CD4-positive, alpha-beta T cell (primary cell): ENCODE results near the gene ZNF69. TPM values are rescaled to one million over a fixed set of nuclear protein-coding genes. Genes with fewer than 3 reads are reported as not detected.
"Not testable (repeated sequence)": the region's sequence is repeated elsewhere in the genome, so short reads cannot be mapped to it uniquely, and the experiment has no call there.

ENCODE experiments used
- ATAC-seq: fragments of 200-7000 bp; cut with Tn5 transposase; one replicate; pipeline ENCODE4 v1.10.0; 2022; ENCODE audit warnings: mild to moderate bottlenecking; ENCODE audit not compliant: poor library complexity
- CTCF ChIA-PET: fragments of 350-600 bp; sonication (Branson Sonifier 250); formaldehyde crosslinking; loops from one replicate; lab custom pipeline; 2021; ENCODE audit warnings: antibody characterized with exemption, inconsistent platforms; lab: Charles Lee
- POLR2A ChIA-PET: fragments of 350-600 bp; sonication (Branson Sonifier 250); formaldehyde crosslinking; loops from one replicate; lab custom pipeline; 2021; ENCODE audit warnings: antibody characterized with exemption, inconsistent platforms; lab: Charles Lee
- DNase-seq, 14 experiments: peaks; one replicate each; pipeline ENCODE4 v3.0.0-alpha.2; 2013 to 2020; ENCODE audit warnings: mixed read lengths in 2 of 14
- H3K27ac ChIP-seq, 2 donors: one replicate each; pipeline versions ENCODE4 v1.5.1 to v1.7.0; 2013; ENCODE audit warnings: low read length in 2 of 2, low read depth in 1 of 2, mild to moderate bottlenecking in 1 of 2
- H3K27me3 ChIP-seq, 2 experiments: 1 replicate in 1 of 2; 2 replicates in 1 of 2; pipeline versions ENCODE4 v1.6.1 to v1.7.0; 2013; ENCODE audit warnings: low read length in 2 of 2, control low read depth in 1 of 2, mild to moderate bottlenecking in 1 of 2, moderate library complexity in 1 of 2; ENCODE audit not compliant: insufficient read depth in 2 of 2, control insufficient read depth in 1 of 2
- H3K36me3 ChIP-seq: one replicate; pipeline ENCODE4 v1.6.1; 2013; ENCODE audit warnings: low read length, control low read depth; ENCODE audit not compliant: insufficient read depth
- H3K4me1 ChIP-seq: one replicate; pipeline ENCODE4 v1.6.1; 2013; ENCODE audit warnings: low read length, control low read depth; ENCODE audit not compliant: insufficient read depth
- H3K4me3 ChIP-seq: one replicate; pipeline ENCODE4 v1.5.1; 2013; ENCODE audit warnings: mild to moderate bottlenecking, low read length, moderate library complexity
- H3K9me3 ChIP-seq, 2 experiments: 1 replicate in 1 of 2; 2 replicates in 1 of 2; pipeline versions ENCODE4 v1.6.1 to v1.7.0; 2013; ENCODE audit warnings: low read length in 2 of 2, mild to moderate bottlenecking in 2 of 2, control low read depth in 1 of 2, moderate library complexity in 1 of 2; ENCODE audit not compliant: control insufficient read depth in 1 of 2, insufficient read depth in 1 of 2
- H3K27ac Mint-ChIP-seq: one replicate; pipeline ENCODE4 v1.8.0; 2020; ENCODE audit warnings: mixed read lengths
- H3K27me3 Mint-ChIP-seq: one replicate; pipeline ENCODE4 v1.8.0; 2021; ENCODE audit warnings: mixed read lengths
- H3K36me3 Mint-ChIP-seq: one replicate; pipeline ENCODE4 v1.8.0; 2021; ENCODE audit warnings: low read depth, mixed read lengths
- H3K4me1 Mint-ChIP-seq: one replicate; pipeline ENCODE4 v1.8.0; 2021; ENCODE audit warnings: low read depth, mixed read lengths
- H3K4me3 Mint-ChIP-seq: one replicate; pipeline ENCODE4 v1.8.0; 2020; ENCODE audit warnings: mild to moderate bottlenecking, mixed read lengths
- H3K9me3 Mint-ChIP-seq: one replicate; pipeline ENCODE4 v1.8.0; 2020; ENCODE audit warnings: mixed read lengths
- CTCF ChIP-seq: fragments of 200-600 bp; IDR thresholded peaks from one replicate; pipeline ENCODE4 v1.8.0; 2022; ENCODE audit warnings: antibody characterized with exemption, mild to moderate bottlenecking
- intact Hi-C, 2 experiments: fragments of 100-400 bp; cut with DNase I in 1 of 2; cut with micrococcal nuclease in 1 of 2; formaldehyde crosslinking; loops; one replicate each; pipeline versions ENCODE4 v1.15.1 to v1.9.0; 2023 to 2025; cut with DNase I, micrococcal nuclease
- total RNA-seq, 174 experiments: library from RNA in 2 of 174; stranded (reverse) in 2 of 174; gene quantifications; one replicate each; pipeline ENCODE4 v1.2.3 and lab custom pipeline; 2021 to 2026

Gene ZNF69
- total RNA-seq, 2 experiments from 2014 or later = 2.4 to 3.5 TPM

GRCh38 chr19:11931051-11931450, 43.5 kb downstream of the ZNF69 start:
- Histone ChIP-seq H3K27me3 (no peaks in the 10 kb centered on the region), H3K27ac (no peak overlapping the region), H3K9me3 (peaks cover 4 to 28% of the 10 kb centered on the region in 2 experiments), H3K4me3 (no peak overlapping the region), H3K36me3 (peaks cover 3% of the 10 kb centered on the region), H3K4me1 (peaks cover 19% of the 10 kb centered on the region)
- ATAC-seq (no peak), DNase-seq (no peak)
- intact Hi-C loops = no loop called here
- H3K27ac Mint-ChIP-seq = no peak overlapping the region
- peak overlapping the region; percentile 25 for H3K4me3 Mint-ChIP-seq
- ChIA-PET CTCF (no interaction called here), POLR2A (no interaction called here)
- H3K27me3 Mint-ChIP-seq = no peaks in the 10 kb centered on the region
- peaks cover 58% of the 10 kb centered on the region for H3K36me3 Mint-ChIP-seq
- peaks cover 39% of the 10 kb centered on the region for H3K4me1 Mint-ChIP-seq
- TF ChIP-seq CTCF = no peak
- H3K9me3 Mint-ChIP-seq = no peaks in the 10 kb centered on the region

GRCh38 chr19:11931513-11931912, 43.9 kb downstream of the ZNF69 start:
- Histone ChIP-seq H3K4me3 (no peak overlapping the region), H3K36me3 (peaks cover 3% of the 10 kb centered on the region), H3K4me1 (peaks cover 15% of the 10 kb centered on the region), H3K27ac (no peak overlapping the region), H3K9me3 (peaks cover 4 to 28% of the 10 kb centered on the region in 2 experiments), H3K27me3 (no peaks in the 10 kb centered on the region)
- POLR2A ChIA-PET = no interaction called here
- TF ChIP-seq CTCF = no peak
- H3K4me3 Mint-ChIP-seq = no peak overlapping the region
- DNase-seq (no peak), ATAC-seq (no peak)
- intact Hi-C loops = no loop called here
- peaks cover 34% of the 10 kb centered on the region for H3K4me1 Mint-ChIP-seq
- H3K9me3 Mint-ChIP-seq = peaks cover 2% of the 10 kb centered on the region
- CTCF ChIA-PET = no interaction called here
- no peaks in the 10 kb centered on the region for H3K27me3 Mint-ChIP-seq
- no peak overlapping the region for H3K27ac Mint-ChIP-seq
- peaks cover 59% of the 10 kb centered on the region for H3K36me3 Mint-ChIP-seq

- H3K4me3 ChIP-seq, H3K9me3 Mint-ChIP-seq, POLR2A ChIA-PET, H3K27me3 ChIP-seq, H3K27me3 Mint-ChIP-seq, H3K4me1 ChIP-seq, H3K27ac ChIP-seq, DNase-seq, H3K27ac Mint-ChIP-seq, H3K4me3 Mint-ChIP-seq, ATAC-seq, CTCF ChIA-PET: not testable (repeated sequence)
- Histone ChIP-seq H3K9me3 (peaks cover 23 to 47% of the 10 kb centered on the region in 2 experiments), H3K36me3 (peaks cover 12% of the 10 kb centered on the region)
- H3K36me3 Mint-ChIP-seq = peaks cover 72% of the 10 kb centered on the region
- H3K4me1 Mint-ChIP-seq = peaks cover 10% of the 10 kb centered on the region
- intact Hi-C loops = loop anchor here in 1 of 2 experiments (1.0 kb wide), 1 partner anchor 10 kb away; no protein-coding TSS in a partner anchor
Measured at GRCh38 chr19:11935829-11936228, 48.2 kb downstream of the ZNF69 start.

- H3K27ac ChIP-seq, intact Hi-C loops, H3K27ac Mint-ChIP-seq, H3K4me3 ChIP-seq, H3K27me3 ChIP-seq, ATAC-seq, DNase-seq, H3K4me1 Mint-ChIP-seq, POLR2A ChIA-PET, H3K4me3 Mint-ChIP-seq, CTCF ChIA-PET, H3K27me3 Mint-ChIP-seq, H3K4me1 ChIP-seq: not testable (repeated sequence)
- Mint-ChIP-seq H3K9me3 (peaks cover 13% of the 10 kb centered on the region), H3K36me3 (peaks cover 82% of the 10 kb centered on the region)
- Histone ChIP-seq H3K36me3 (peaks cover 26% of the 10 kb centered on the region), H3K9me3 (peaks cover 44 to 57% of the 10 kb centered on the region in 2 experiments)
Measured at GRCh38 chr19:11938383-11938782, 50.8 kb downstream of the ZNF69 start.

GRCh38 chr19:11941361-11941887, 53.8 kb downstream of the ZNF69 start:
- H3K27me3 Mint-ChIP-seq, ATAC-seq, H3K27me3 ChIP-seq, POLR2A ChIA-PET, H3K4me3 ChIP-seq, H3K27ac Mint-ChIP-seq, H3K4me1 ChIP-seq, H3K27ac ChIP-seq, H3K4me3 Mint-ChIP-seq, DNase-seq, H3K4me1 Mint-ChIP-seq, CTCF ChIA-PET: not testable (repeated sequence)
- intact Hi-C loops = loop anchor here in 1 of 2 experiments (5.0 kb wide), 1 partner anchor 41 kb away; no protein-coding TSS in a partner anchor
- Mint-ChIP-seq H3K9me3 (peaks cover 14% of the 10 kb centered on the region), H3K36me3 (peaks cover 93% of the 10 kb centered on the region)
- peaks cover 66 to 70% of the 10 kb centered on the region in 2 experiments for H3K9me3 ChIP-seq
- H3K36me3 ChIP-seq = peaks cover 45% of the 10 kb centered on the region
